Medulla oblongata (tissue), 1 donor: ENCODE measurements around the gene CHN2.

Experiments used
- DNase-seq: peaks from one replicate; pipeline ENCODE4 v3.0.0-alpha.2; 2015; ENCODE audit errors: extremely low spot score

Gene CHN2

DNA sequence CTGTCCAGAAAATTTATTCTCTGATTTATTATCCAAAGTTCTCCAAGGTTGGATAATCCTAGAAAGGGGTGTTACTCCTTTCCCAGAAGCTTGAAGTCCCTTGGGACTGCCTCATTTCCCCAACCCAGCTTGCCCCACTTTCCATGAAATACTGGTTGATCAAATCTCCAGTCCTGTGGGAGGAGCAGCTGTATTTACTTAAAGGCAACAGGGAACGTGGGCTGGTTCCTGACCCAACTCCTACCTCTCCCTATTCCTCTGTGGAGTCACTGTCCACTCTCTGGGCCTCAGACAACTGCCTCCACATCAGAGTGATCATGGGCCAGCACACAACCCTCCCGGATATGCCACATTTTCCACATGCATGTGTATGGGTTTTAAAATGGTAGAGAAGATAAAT lies 202.8 kb downstream of the CHN2 start:
- no peak for DNase-seq

DNA sequence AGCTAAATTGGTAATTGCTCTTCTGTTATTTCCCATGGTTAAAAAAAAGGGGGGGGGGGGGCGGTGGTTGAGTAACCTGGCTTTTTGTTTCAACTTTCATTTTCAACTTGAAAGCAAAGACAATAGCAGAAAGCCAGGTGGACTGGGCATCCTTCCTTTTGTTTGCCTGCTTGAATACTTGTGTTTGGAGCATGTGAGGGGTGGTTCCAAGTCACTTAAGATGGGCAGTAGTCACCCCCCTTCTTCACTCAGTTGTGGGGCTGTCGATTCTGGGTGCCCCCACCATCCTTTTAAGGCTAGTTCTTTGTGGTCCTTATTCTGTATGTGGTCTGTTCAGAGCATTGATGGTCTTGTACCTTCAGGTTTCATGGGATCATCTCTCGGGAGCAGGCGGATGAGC lies 203.4 kb downstream of the CHN2 start:
- DNase-seq, result no peak

DNA sequence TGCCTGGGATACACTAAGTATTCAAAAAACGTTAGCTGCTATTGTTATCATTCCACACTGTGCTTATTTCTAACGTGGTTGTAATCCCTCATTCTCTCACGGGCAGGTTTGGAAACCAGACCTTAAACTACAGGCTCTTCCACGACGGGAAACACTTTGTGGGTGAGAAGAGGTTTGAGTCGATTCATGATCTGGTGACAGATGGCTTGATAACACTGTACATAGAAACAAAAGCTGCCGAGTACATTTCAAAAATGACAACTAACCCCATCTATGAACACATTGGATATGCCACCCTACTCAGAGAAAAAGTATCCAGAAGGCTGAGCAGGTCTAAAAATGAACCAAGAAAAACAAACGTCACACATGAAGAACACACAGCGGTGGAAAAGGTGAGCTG lies 205.9 kb downstream of the CHN2 start:
- no peak for DNase-seq

DNA sequence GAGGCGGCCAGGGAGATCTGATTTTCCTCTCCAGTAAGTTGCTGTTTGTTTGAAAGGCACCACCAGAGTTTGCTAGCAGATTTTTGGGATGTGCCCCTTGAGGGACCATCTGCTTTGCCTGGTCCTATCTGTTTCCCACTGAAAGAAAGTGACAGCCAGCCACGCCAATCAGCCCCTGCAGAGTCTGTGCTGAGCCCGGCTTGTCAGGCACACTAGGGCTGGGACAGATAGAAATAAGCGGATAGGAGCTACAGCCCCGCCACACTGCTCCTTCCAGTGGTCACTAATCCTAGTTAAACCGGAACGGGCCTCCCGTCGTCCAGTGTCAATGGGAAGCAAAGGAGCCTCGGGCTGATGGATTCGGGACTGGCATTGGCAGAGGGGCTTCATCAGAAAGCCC lies 207.2 kb downstream of the CHN2 start:
- DNase-seq, result no peak

GRCh38 chr7:29405891-29406290 lies 211.3 kb downstream of the CHN2 start:
- DNase-seq, result peak; percentile 53

GRCh38 chr7:29406366-29406765 lies 211.8 kb downstream of the CHN2 start:
- DNase-seq, result no peak

DNA sequence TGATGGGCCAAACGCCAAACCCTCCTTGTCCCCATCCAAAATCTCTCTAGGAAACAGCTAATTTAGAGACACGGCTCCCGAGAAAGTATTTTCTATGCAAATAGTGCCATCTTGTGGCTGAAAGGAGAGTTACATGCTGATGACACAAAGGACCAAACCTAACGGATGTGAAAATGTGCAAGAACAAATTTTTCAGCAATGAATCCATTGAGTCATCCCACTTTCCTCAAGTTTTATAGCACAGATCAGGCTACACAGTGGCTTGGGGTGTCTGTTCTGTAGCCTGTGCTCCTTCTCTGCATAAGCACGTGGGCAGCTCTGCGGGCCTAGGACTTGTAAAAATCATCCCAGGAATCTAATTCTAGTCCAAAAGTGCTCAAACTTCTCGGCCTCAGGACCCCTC lies 214.3 kb downstream of the CHN2 start:
- DNase-seq, result peak; percentile 93

- no peak for DNase-seq
Measured at GRCh38 chr7:29410996-29411395, 216.4 kb downstream of the CHN2 start.

DNA sequence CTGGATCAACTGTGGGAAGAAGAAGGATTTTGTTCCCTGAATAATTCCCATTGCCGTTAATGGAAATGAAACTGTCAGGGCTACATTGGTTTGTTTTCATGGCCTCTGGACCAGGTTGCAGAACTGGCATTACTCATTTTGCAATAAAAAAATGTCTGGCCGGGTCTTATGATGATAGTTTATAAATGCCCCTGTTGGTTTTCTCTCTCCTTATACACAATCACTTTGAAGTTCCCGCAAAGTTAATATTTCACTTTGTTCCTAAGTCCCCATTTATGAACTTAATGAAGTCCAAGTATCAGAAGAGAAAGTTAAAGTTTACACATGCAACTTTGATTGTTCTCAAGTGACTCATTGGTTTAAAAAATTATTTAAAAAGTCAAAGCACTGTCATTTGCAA lies 218.3 kb downstream of the CHN2 start:
- DNase-seq, result no peak

DNA sequence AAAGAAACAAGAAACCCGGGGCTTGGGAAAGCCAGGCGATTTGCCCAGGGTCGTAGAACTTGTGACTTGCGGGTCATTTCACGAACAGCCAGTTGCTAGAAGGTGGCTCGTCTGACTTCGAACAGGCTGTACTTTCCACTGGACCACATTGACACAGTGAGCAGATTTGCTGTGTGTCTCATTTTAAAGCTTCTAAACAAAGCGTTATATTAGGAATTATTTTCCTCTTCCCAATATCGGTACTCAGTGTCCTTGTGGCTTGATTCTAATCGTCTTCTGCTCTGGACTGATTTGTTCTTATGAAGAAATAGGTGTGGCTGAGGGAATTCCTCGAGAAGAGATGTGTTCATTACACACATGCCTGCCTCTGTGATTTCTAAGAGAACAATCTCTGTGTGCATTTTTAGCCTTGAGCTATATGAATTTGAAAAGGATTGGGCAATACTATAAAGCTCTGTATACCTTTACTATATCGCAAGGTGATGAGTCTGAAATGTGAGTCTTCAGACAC lies 219.1 kb downstream of the CHN2 start:
- DNase-seq, result no peak

DNA sequence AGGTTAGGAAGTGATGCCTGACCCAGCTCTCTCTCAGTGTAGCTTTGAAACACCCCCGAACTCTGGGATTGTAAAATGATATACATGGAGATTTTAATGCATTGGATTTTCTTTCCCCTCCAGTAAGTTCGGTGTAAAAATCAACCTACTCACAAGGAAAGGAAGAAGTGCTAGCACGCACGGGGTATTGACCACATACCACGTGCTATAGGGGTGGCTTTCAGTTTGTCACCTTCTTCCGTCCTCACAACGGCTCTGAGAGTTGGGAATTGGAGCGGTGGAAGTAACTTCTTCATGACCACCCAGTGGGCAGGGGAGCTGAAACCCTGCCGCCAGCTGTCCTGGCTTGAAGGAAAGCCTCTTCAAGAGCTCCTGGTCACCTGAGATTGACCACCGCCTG lies 219.6 kb downstream of the CHN2 start:
- DNase-seq, result no peak

- no peak for DNase-seq
Measured at GRCh38 chr7:29415215-29415614, 220.6 kb downstream of the CHN2 start.

DNA sequence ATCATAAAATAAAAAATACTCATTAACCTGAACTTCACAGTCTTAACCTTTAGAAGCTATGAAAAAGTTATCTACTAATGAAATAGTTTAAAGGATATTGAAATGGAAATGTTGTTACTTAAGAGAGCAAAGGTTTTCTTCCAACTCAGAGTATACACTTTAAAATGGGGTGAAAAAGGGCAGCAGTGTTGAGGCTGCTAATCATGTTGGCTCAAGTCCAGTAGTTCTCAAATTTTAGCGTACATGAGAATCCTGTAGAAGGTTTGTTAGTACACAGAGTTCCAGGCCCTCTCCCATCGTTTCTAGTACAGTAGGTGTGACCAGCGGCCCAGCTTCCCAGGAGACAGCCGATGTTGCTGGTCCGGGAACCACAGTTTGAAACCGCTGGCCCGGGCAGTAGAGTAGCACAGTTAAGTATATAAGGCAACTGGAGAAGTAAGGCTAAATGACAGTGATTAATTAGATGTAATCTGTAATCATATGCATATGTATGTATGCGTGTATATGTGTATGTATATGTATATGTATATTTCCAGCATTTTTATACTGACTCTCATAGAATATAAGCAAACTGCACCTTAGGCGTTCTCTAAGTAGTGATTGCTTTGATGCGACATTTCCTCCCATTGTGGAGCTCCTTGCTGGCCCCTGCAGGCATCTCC lies 221.8 kb downstream of the CHN2 start:
- DNase-seq, result no peak

DNA sequence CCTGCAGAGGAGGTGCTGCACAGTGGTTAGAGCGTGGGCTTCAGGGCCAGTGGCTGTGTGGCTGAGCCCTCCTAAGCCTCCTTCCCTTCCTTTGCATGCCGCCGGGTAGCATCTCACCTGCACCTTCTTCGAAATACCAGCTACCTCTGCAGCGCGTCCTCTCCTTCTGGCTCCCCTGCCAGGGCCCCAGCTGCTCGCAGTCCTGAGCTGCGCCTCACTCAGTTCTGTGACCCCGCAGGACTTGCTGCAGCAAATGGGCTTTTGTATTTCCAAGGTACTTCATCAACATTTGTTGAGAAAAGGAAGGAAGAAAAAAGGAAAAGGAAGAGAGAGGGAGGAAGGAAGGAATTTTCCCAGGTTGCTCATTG lies 222.3 kb downstream of the CHN2 start:
- DNase-seq, result no peak

- DNase-seq, result no peak
Measured at GRCh38 chr7:29418056-29418455, 223.5 kb downstream of the CHN2 start.

DNA sequence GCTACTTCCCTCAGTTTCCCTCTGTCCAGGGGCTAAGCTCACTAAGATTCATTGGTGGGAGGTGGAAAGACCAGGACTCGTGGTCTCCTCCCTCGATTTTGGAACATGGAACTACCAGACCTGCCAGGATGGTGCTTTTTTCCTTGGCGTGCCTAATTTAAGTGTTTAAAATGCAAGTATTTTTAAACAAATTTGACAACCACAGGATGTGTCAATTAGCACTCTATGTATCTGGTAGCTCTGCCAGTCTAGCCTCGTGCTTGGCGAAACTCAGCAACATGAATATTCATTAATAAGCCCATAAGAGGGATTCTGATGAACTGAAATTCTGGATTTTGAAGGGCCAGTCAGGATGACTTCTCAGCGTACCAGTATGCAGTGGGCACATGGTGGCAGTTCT lies 224.1 kb downstream of the CHN2 start:
- DNase-seq, result no peak

DNA sequence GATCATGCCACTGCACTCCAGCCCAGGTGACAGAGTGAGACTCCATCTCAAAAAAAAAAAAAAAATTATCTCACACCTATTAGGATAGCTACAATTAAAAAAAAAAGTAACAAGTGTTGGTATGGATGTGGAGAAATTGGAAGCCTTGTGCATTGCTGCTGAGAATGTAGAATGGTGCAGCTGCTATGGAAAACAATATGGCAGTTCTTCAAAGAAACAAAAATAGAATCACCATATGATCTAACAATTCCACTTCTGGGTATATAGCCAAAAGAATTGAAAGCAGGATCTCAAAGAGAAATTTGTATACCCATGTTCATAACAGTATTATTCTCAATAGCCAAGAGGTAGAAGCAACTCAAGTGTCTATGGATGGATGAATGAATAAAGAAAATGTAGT lies 225.4 kb downstream of the CHN2 start:
- DNase-seq, result no peak

GRCh38 chr7:29421010-29421956 lies 226.7 kb downstream of the CHN2 start:
- no peak for DNase-seq

DNA sequence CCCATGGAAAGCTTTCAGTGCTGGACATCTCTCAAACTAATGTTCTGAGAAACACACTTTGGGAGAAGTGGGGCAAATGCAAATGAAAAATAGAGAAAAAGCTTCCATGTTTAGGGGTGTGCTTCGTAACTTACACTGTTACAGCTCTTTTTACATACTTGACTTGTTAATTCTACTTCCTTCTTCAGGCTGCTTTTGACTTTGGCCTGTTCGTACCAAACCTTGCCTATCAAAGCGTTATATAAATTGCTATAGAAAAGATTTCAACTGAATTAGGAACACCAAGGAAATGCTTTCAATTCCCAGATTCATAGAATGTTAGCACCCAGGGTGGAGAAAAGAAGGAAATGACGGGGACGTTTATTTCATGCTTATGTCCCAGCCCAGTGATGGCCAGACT lies 228.3 kb downstream of the CHN2 start:
- DNase-seq, result no peak

DNA sequence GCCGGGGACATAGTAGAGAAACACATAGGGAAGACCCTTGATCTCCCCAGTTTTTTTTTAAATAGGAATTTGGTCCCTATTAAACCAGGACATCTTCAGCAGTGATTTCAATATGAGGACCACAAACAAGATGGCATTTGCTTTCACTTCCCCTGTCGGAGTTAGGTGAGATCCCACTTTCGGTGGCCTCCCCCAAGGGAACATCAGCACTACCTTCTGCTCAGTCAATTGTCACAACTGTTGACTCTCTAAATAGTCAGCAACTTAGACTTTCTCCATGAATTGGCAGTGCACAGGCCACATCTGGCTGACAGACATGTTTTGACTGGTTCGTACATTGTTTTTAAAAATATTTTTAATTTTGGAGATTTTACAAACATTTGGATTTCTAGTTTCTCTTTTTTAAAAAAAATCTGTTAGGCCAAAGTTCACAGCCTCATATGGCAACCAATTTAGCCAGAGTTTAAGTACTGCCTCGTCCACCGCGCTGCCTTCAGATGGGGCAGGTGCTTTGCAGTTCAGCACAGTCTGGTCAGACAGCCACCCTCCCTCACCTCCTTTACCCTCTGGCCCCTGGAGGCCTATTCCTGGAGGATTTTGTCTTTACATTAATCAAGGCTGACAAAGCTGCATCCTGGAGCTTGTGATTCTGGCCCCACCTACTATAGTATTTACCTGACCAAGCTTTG lies 229.9 kb downstream of the CHN2 start:
- no peak for DNase-seq

GRCh38 chr7:29424984-29425309 lies 230.4 kb downstream of the CHN2 start:
- DNase-seq, result no peak

GRCh38 chr7:29426587-29426986 lies 232.0 kb downstream of the CHN2 start:
- no peak for DNase-seq

DNA sequence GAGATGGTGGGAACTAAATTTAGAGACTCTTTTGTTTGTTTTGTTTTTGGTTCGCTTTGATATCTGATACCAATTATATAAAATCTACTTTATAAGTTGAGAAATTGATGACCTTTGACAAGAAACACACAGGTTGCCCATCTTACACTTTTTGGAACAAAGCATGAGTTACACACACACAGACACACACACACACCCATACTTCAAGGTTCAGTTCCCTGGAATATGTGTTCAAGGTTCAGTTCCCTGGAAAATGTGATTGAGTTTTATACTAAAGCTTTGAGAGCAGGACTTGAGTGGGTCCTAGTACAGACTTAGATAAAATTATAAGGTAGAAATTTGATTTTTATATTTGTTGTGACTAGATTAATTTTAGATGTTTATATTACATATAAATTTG lies 234.8 kb downstream of the CHN2 start:
- no peak for DNase-seq
